GM12864 (cell line): ENCODE data around the gene CCDC3.

ENCODE experiments used
- DNase-seq: peaks from one replicate; pipeline ENCODE4 v3.0.0-alpha.2; 2011; ENCODE audit warnings: low read depth
- H3K4me3 ChIP-seq: 2 replicates; pipeline ENCODE4 v1.5.1; 2011; ENCODE audit warnings: mild to moderate bottlenecking, low read depth, low read length, control low read depth
- CTCF ChIP-seq: IDR thresholded peaks from 2 replicates; pipeline ENCODE4 v1.5.1; 2011; ENCODE audit warnings: low read depth, mild to moderate bottlenecking, moderate library complexity, low read length, control low read depth, inconsistent platforms; ENCODE audit errors: missing control alignments

Gene CCDC3

DNA sequence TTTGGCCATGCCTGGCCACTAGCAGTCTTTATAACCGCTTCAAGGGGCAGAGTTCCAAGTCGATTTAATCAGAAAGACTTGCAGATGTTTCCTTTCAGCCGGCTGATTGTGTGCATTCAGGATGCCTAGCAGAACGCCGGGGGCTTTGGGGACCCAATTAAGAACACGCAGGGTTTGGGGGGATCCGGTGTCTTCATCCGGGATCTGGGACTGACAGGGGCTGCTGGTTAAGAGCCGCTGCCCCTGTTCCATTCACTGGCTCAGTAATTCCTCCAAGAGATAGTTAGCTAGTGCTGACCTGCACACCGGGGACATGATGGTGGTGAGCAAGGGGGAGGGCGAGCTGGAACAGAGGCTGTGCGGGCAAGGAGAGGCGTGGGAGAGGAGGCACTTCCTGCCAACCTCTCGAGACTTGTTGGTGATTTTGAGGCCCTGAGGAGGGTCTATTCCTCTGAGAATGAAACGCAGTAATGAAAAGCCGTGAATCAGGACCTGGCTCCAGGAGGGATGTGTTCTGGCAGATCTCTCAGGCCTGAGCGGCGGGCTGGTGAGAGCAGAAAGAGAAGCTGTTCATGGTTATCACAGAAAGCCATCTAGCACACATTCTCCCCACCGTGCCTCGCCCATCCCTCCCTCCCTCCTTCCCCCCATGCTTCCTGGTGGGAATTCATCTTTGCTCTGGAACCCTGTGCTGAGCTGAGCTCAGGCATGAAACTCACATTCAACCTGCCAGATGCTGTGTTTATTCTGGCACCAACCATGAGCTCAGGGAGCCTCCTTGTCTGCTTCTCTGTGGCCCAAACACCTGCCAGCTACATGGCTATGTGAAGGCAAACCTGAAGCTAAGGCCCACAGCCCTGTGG, 152.0 kb downstream of the CCDC3 start:
- no peak for DNase-seq
- TF ChIP-seq CTCF, result no peak
- no peak overlapping the region for H3K4me3 ChIP-seq

GRCh38 chr10:12848439-12849173, 152.9 kb downstream of the CCDC3 start:
- DNase-seq, result no peak
- H3K4me3 ChIP-seq, result no peak overlapping the region
- TF ChIP-seq CTCF, result no peak

DNA sequence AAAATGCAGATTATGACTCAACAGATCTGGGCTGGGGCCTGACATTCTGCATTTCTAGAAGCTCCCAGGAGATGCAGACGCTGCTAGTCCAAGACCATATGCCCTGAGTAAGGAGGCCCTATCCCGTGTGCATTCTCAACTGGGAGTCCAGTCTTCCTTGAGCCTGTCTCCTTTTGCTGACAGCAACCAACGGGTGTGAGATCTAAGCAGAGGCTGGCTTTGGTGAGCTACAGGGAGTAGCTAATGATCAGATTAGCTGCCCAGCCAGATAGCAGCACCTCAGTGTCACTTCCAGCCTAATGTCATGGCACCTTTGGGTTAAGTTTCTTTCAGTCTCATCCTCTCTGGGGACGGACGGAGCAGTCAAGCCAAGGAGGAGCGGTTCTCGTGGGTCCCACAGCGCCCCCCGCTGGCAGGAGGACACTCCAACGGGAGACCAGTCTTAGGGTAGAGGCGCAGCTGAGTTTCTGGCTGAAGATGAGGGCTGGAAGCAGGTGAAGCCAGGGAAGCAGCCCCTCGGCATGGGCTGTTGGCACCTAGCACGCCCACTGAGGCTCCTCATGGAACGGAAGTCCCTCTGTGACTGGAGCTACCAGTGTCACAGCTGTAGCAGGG, 154.0 kb downstream of the CCDC3 start:
- TF ChIP-seq CTCF, result peak; percentile 62

DNA sequence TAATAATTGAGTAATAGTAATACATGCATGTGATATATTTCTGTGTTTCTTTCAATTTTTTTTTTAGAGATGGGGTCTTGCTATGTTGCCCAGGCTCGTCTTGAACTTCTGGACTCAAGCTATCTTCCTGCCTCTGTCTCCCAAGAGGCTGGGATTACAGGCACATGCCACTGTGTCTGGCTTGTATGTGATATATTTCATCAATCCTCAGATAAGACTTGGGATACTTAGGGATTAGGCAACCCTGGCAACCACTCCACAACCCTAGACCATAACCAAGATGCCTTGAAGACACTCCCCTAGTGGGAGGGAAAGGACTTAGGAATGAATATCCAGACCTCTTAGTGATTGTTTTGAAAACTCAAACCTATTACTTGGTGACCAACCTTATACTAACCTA, 154.8 kb downstream of the CCDC3 start:
- H3K4me3 ChIP-seq, result no peak overlapping the region
- TF ChIP-seq CTCF, result no peak
- DNase-seq, result no peak

More for the DNA sequence above, 154.0 kb downstream of the CCDC3 start:
- no peak for DNase-seq
- H3K4me3 ChIP-seq, result no peak overlapping the region
